ENCODE measurements around the gene KLC3. TPM values are rescaled to one million over a fixed set of nuclear protein-coding genes. Genes with fewer than 3 reads are reported as not detected.

The KLC3 gene
- total and polyA plus RNA-seq, 2 of the 8 experiments (the other 6 are each of a cell fraction or from before 2014, with no cell fraction given), result 1.3 to 2.8 TPM

DNA sequence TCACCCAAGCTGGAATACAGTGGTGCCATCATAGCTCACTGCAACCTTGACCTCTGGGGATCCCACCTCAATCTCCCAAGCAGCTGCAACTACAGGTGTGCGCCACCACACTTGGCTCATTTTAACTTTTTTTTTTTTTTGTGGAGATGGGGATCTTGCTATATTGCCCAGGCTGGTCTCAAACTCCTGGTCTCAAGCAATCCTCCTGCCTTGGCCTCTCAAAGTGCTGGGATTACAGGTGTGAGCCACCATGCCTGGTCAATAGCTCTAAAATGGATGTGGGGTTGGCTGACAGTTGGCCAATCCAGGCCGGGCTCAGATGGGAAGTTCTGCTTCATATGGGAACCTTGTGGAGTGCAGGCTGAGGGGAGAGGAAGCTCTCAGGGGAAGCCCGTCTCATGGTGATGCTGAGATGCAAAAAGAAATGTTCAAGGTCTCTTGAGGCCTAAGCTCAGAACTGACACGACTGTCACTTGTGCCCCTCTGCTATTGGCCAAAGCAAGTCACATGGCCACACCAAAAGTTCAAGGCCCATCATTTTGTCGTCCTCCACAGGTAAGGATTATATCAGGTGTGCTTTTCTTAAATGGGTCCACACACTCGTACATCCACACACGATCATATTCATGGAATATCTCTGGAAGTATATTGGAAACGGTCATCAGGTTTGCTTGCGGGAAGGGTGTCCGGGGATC is 6.8 kb upstream of the KLC3 start:
- H2AFZ ChIP-seq (ENCODE audit: low read length), result no peak overlapping the region; the same call in 1 of the 2 replicates
- H2AK5ac ChIP-seq (ENCODE audit: low read depth, low read length), result no peak overlapping the region
- no peak overlapping the region for H3K4me3 ChIP-seq (ENCODE audit: extremely low read depth in 1 of 4, insufficient read depth in 2 of 4, low read depth in 3 of 4, low read length in 4 of 4)
- H3K23ac ChIP-seq (ENCODE audit: insufficient read length), result no peak overlapping the region
- H3K14ac ChIP-seq (ENCODE audit: insufficient read length), result no peak overlapping the region
- ChIA-PET CTCF (ENCODE audit: partially characterized antibody) (interaction anchor here (0.6 to 7.3 kb wide), 8 partner anchors 13 to 359 kb away, joined by 3 to 60 read pairs (median 4); partner anchors contain the start of gene QPCTL), POLR2A (ENCODE audit: partially characterized antibody) (interaction anchor here (0.6 to 1.4 kb wide), 5 partner anchors 12 to 64 kb away, joined by 3 to 5 read pairs (median 3); no protein-coding TSS in a partner anchor)
- no peak overlapping the region for H4K8ac ChIP-seq (ENCODE audit: extremely low read depth, insufficient read depth, low read length)
- H3K27ac ChIP-seq (ENCODE audit: low read depth, low read length), result no peak overlapping the region
- no peaks in the 10 kb centered on the region for H3K79me1 ChIP-seq (ENCODE audit: low read depth, low read length)
- no peaks in the 10 kb centered on the region for H3K4me1 ChIP-seq (replicated peaks in 1 of 4; ENCODE audit: control insufficient read depth in 3 of 4, insufficient read depth in 4 of 4, low read length in 3 of 4)
- FAIRE-seq, result no peak
- no peaks in the 10 kb centered on the region for H4K20me1 ChIP-seq (replicated peaks in 1 of 2; ENCODE audit: control insufficient read depth in 1 of 2, insufficient read depth in 2 of 2, low read length in 2 of 2)
- no peaks in the 10 kb centered on the region for H3K79me2 ChIP-seq (ENCODE audit: control insufficient read depth in 1 of 2, insufficient read depth in 2 of 2, low read length in 2 of 2)
- no peak overlapping the region for H2BK120ac ChIP-seq (replicated peaks; ENCODE audit: low read depth, low read length)
- WGBS, 2 experiments (ENCODE audit: extremely low coverage in 1 of 2, insufficient coverage in 1 of 2, insufficient read length in 1 of 2, insufficient replicate concordance in 2 of 2, low coverage in 1 of 2, low lambda C conversion rate in 2 of 2, missing lambda C conversion rate in 1 of 2), result 85% methylated on average over 10 of the region's 10 CpGs; no CpG with 5 or more reads in 1 of the 2 experiments
- H4K91ac ChIP-seq (replicated peaks; ENCODE audit: insufficient read length, low read length), result no peak overlapping the region
- H3K23me2 ChIP-seq (ENCODE audit: low read depth, low read length), result no peaks in the 10 kb centered on the region
- no peak overlapping the region for H3K18ac ChIP-seq (ENCODE audit: extremely low read depth, low read length)
- H3K9ac ChIP-seq (replicated peaks in 1 of 4; ENCODE audit: extremely low read depth in 1 of 4, low read depth in 3 of 4, low read length in 3 of 4), result no peak overlapping the region
- no peaks in the 10 kb centered on the region for H3K36me3 ChIP-seq (ENCODE audit: control insufficient read depth in 2 of 4, insufficient read depth in 4 of 4, low read length in 3 of 4)
- H3K4ac ChIP-seq (replicated peaks; ENCODE audit: insufficient read length, low read depth, low read length), result no peak overlapping the region
- no peaks in the 10 kb centered on the region for H3K27me3 ChIP-seq (replicated peaks in 1 of 4; ENCODE audit: control insufficient read depth in 3 of 4, extremely low read depth in 1 of 4, insufficient read depth in 3 of 4, low read length in 3 of 4)
- no peak overlapping the region for H2BK12ac ChIP-seq (ENCODE audit: low read depth, low read length)
- H3K56ac ChIP-seq (replicated peaks; ENCODE audit: insufficient read length, low read depth, low read length), result no peak overlapping the region
- H2BK5ac ChIP-seq (ENCODE audit: low read depth, low read length), result no peak overlapping the region
- H4K5ac ChIP-seq (ENCODE audit: insufficient read length, low read depth, low read length), result no peak overlapping the region
- TF ChIP-seq RXRA (IDR thresholded peaks at IDR 0.05; ENCODE audit: insufficient read depth, low read depth, low read length) (no peak), USF2 (IDR thresholded peaks at IDR 0.05; ENCODE audit: low read length) (peak; percentile 69)
- no peaks in the 10 kb centered on the region for H3K9me3 ChIP-seq (ENCODE audit: insufficient read depth in 2 of 2, low read depth in 1 of 2, low read length in 1 of 2)
- H2BK20ac ChIP-seq (ENCODE audit: low read length), result no peak overlapping the region
- DNase-seq (ENCODE audit: low read depth in 1 of 2, low spot score in 2 of 2), result no peak
- no peak overlapping the region for H3K4me2 ChIP-seq (ENCODE audit: insufficient read depth in 1 of 2, low read depth in 2 of 2, low read length in 2 of 2)
- H2BK15ac ChIP-seq (ENCODE audit: low read length), result no peak overlapping the region

All from H1 (cell line).